Measurements from ENCODE around the gene BTK.

- TF ChIP-seq PTRF (tag; IDR thresholded peaks at IDR 0.05) (no peak), TCF7L2 (IDR thresholded peaks at IDR 0.05; ENCODE audit: low read depth, low read length) (no peak)
These were observed 23.2 kb downstream of the BTK start for GRCh38 chrX:101362757-101363156.
